Measurements from ENCODE around the gene POLR2C.

DNA sequence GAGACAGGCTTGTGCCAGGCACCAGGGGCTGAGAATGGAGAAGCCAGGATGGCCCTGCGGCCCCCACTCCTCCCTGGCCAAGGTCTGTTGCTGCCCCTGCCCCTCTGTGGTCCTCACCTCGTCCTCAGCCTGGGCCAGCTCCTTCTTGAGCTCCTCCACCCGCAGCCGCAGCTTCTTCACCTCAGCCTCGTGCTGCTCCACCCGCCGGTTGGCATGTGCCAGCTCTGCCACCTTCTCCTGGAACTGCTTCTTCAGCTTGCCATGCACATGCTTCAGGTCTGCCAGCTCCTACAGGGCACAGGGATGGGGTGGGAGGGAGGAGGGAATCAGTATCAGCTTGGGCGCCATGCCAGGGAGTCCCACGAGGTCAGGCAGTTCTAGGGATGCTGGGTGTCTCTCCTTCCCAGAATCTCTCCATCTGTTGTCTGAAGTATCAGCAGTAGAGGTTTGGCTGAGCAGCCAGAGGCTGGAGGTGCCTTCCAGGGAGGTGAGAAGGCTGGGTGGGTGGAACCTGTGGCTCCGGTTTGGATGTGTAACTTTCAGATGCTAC is 53.8 kb downstream of the POLR2C start:
- TF ChIP-seq CTCF (IDR thresholded peaks at IDR 0.05) (no peak), POLR2A (IDR thresholded peaks at IDR 0.05) (no peak)
